ENCODE results near the gene MAP3K20.
"Not testable (repeated sequence)": the region's sequence is repeated elsewhere in the genome, so short reads cannot be mapped to it uniquely, and the experiment has no call there.

The MAP3K20 gene

GRCh38 chr2:173164396-173164795 lies 88.8 kb downstream of the MAP3K20 start:
- H3K9me3 Mint-ChIP-seq, result no peaks in the 10 kb centered on the region
- H3K4me3 Mint-ChIP-seq, result no peak overlapping the region
- DNase-seq (ENCODE audit: low spot score in 2 of 2), result no peak
- ATAC-seq (replicated peaks; ENCODE audit: extremely low read depth, poor library complexity, severe bottlenecking), result no peak
- peaks cover 1% of the 10 kb centered on the region for H3K36me3 Mint-ChIP-seq (ENCODE audit: insufficient read depth)
- no peaks in the 10 kb centered on the region for H3K27me3 Mint-ChIP-seq
- no peaks in the 10 kb centered on the region for H3K4me1 Mint-ChIP-seq
- H3K27ac Mint-ChIP-seq (ENCODE audit: low read depth), result no peak overlapping the region

DNA sequence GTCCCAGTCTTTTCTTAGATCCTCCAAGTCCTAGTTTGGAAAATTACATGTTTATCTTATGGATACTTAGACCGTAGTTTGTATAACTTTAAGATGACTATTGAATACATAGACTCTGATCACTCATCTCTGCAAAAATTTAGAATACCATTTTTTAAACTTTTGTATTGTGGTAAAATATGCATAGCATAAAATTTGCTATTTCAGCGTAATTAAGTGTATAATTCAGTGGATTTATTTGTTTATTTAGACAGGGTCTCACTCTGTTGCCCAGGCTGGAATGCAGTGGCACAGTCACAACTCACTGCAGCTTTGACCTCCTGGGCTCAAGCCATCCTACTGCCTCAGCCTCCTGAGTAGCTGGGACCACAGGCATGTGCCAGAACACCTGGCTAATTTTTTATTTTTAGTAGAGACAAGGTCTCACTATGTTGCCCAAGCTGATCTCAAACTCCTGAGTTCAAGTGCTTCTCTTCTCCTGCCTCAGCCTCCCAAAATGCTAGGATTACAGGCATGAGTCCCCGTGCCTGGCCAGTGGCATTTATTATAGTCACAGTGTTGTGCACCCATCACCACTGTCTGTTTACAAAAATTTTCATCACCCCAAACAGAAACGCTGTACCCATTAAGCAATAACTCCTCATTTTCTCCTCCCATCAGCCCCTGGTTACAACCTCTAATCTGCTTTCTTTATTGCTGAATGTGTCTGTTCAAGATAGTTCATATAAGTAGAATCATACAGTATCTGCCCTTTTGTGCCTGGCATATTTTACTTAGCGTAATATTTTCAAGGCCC lies 90.0 kb downstream of the MAP3K20 start:
- Mint-ChIP-seq H3K36me3 (ENCODE audit: insufficient read depth) (peaks cover 1% of the 10 kb centered on the region), H3K27me3 (no peaks in the 10 kb centered on the region), H3K4me1 (no peaks in the 10 kb centered on the region), H3K4me3 (no peak overlapping the region), H3K27ac (ENCODE audit: low read depth) (no peak overlapping the region), H3K9me3 (no peaks in the 10 kb centered on the region)
- no peak for ATAC-seq (replicated peaks; ENCODE audit: extremely low read depth, poor library complexity, severe bottlenecking)
- no peak for DNase-seq (ENCODE audit: low spot score in 2 of 2)

DNA sequence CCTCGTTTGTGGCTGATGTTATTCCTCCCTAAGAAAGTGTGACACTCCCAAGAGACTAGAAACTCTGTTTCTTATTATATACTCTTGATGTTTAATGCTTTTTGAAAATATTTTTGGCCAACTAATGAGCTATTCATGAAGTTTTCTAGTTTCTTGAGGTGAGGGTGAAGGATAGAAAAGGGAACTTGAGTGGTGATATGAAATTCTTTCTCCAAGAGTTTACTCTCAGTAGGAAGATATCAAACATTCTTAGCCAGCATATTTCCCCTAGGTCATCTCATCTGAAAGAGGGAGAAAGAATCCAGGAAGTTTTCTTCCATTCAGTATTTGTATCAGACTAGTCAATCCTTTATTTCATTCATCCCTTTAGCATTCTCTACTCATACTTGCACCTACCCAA lies 95.7 kb downstream of the MAP3K20 start:
- H3K27me3 Mint-ChIP-seq, result no peaks in the 10 kb centered on the region
- no peaks in the 10 kb centered on the region for H3K9me3 Mint-ChIP-seq
- no peaks in the 10 kb centered on the region for H3K4me1 Mint-ChIP-seq
- H3K27ac Mint-ChIP-seq (ENCODE audit: low read depth), result no peak overlapping the region
- ATAC-seq (replicated peaks; ENCODE audit: extremely low read depth, poor library complexity, severe bottlenecking), result no peak
- no peak for DNase-seq (ENCODE audit: low spot score in 2 of 2)
- no peak overlapping the region for H3K4me3 Mint-ChIP-seq
- H3K36me3 Mint-ChIP-seq (ENCODE audit: insufficient read depth), result no peaks in the 10 kb centered on the region

- ATAC-seq (replicated peaks; ENCODE audit: extremely low read depth, poor library complexity, severe bottlenecking), result no peak
- H3K27ac Mint-ChIP-seq (ENCODE audit: low read depth), result no peak overlapping the region
- H3K27me3 Mint-ChIP-seq, result no peaks in the 10 kb centered on the region
- H3K36me3 Mint-ChIP-seq (ENCODE audit: insufficient read depth), result no peaks in the 10 kb centered on the region
- no peaks in the 10 kb centered on the region for H3K9me3 Mint-ChIP-seq
- H3K4me3 Mint-ChIP-seq, result no peak overlapping the region
- H3K4me1 Mint-ChIP-seq, result no peaks in the 10 kb centered on the region
- no peak for DNase-seq (ENCODE audit: low spot score in 2 of 2)
Measured at GRCh38 chr2:173171924-173172643, 96.4 kb downstream of the MAP3K20 start.

GRCh38 chr2:173174339-173174738 lies 98.7 kb downstream of the MAP3K20 start:
- H3K36me3 Mint-ChIP-seq (ENCODE audit: insufficient read depth); H3K4me1 Mint-ChIP-seq; ATAC-seq (replicated peaks; ENCODE audit: extremely low read depth, poor library complexity, severe bottlenecking); DNase-seq (ENCODE audit: low spot score in 2 of 2); H3K27ac Mint-ChIP-seq (ENCODE audit: low read depth); H3K27me3 Mint-ChIP-seq; H3K9me3 Mint-ChIP-seq; H3K4me3 Mint-ChIP-seq: not testable (repeated sequence)

DNA sequence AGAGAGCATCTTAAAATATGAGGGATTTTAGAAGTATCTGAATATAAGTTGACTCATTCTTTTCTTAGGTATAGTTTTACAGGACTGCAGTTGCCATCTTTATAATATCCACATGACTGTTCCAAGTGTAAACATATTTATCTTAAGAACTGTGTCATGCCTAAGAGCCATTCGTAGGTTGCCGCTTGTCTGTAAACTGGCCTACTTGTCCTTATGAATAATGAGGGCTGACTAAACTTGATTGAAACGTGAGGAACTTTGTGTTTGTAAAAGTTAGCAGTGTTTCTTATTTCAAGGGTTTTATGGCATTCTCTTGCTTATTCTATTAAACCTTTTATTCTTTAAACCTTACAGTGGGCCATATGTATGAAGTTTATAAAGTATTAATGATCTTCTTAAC lies 99.6 kb downstream of the MAP3K20 start:
- Mint-ChIP-seq H3K9me3 (no peaks in the 10 kb centered on the region), H3K27ac (ENCODE audit: low read depth) (no peak overlapping the region), H3K36me3 (ENCODE audit: insufficient read depth) (no peaks in the 10 kb centered on the region), H3K4me3 (no peak overlapping the region), H3K4me1 (no peaks in the 10 kb centered on the region), H3K27me3 (no peaks in the 10 kb centered on the region)
- ATAC-seq (replicated peaks; ENCODE audit: extremely low read depth, poor library complexity, severe bottlenecking) (no peak), DNase-seq (ENCODE audit: low spot score in 2 of 2) (no peak)

DNA sequence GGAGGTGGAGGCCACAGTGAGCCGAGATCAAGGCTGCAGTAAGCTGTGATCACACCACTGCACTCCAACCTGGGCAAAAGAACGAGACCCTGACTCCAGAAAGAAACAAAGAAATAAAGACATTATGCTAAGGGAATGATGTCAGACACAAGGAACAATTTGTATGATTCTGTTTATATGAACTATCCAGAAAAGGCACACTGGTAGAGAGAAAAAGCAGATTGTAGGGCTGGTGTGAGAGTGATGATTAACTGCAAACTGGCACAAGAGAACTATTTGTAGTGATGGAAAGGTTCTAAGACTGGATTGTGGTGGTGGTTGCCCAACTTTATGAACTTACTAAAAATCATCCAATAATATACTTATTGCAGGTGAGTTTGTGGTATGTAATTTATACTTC lies 106.3 kb downstream of the MAP3K20 start:
- Mint-ChIP-seq H3K27ac (ENCODE audit: low read depth) (no peak overlapping the region), H3K9me3 (no peaks in the 10 kb centered on the region), H3K36me3 (ENCODE audit: insufficient read depth) (no peaks in the 10 kb centered on the region), H3K27me3 (no peaks in the 10 kb centered on the region), H3K4me3 (no peak overlapping the region), H3K4me1 (no peaks in the 10 kb centered on the region)
- DNase-seq (ENCODE audit: low spot score in 2 of 2), result no peak
- no peak for ATAC-seq (replicated peaks; ENCODE audit: extremely low read depth, poor library complexity, severe bottlenecking)

GRCh38 chr2:173184031-173185004 lies 108.7 kb downstream of the MAP3K20 start:
- ATAC-seq (replicated peaks; ENCODE audit: extremely low read depth, poor library complexity, severe bottlenecking), result no peak
- Mint-ChIP-seq H3K36me3 (ENCODE audit: insufficient read depth) (no peaks in the 10 kb centered on the region), H3K4me3 (no peak overlapping the region), H3K27me3 (no peaks in the 10 kb centered on the region), H3K4me1 (no peaks in the 10 kb centered on the region), H3K27ac (ENCODE audit: low read depth) (no peak overlapping the region), H3K9me3 (no peaks in the 10 kb centered on the region)
- DNase-seq (ENCODE audit: low spot score in 2 of 2), result no peak

- H3K36me3 Mint-ChIP-seq (ENCODE audit: insufficient read depth), result no peaks in the 10 kb centered on the region
- ATAC-seq (replicated peaks; ENCODE audit: extremely low read depth, poor library complexity, severe bottlenecking), result no peak
- no peak overlapping the region for H3K27ac Mint-ChIP-seq (ENCODE audit: low read depth)
- no peaks in the 10 kb centered on the region for H3K9me3 Mint-ChIP-seq
- no peak for DNase-seq (ENCODE audit: low spot score in 2 of 2)
- no peak overlapping the region for H3K4me3 Mint-ChIP-seq
- H3K27me3 Mint-ChIP-seq, result no peaks in the 10 kb centered on the region
- no peaks in the 10 kb centered on the region for H3K4me1 Mint-ChIP-seq
Measured at GRCh38 chr2:173185437-173185836, 109.8 kb downstream of the MAP3K20 start.

DNA sequence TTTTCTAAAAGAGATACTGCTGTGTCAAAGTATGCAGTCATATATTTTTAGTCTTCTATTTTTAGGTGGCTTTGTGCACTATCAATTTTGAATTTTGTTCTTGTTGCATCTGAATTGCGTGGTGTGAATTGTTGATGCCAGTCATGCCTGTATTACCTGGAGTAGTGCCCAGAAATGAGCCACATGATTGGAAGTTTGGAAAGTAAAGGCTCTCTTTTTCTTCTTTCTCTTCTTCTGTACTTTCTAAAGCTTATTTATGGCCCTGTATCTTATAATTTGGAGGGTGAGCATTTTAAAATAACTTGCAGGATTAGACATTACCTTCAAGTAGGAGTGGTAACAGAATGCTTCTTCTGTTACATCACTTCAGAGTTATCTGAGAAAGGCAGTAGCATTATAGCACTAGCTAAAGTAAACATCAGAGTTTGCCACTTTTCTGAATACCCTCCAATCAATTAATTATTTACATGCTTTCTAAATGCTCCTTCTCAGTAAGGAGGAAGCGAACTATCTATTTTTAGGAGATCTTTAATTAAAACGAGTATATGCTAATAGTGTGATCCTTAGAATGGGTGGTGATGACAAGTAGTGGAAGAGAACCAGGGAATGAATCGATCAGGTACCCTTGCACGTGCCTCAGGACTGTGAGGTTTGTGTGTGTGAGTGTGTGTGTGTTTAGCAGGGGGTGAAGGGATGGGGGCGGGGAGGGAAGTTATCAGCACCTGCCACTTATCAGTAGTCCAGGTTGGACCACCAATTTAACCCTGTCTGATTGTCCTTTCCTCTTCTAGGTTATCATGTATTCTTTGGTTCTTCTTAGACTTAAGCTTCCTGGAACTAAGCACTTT lies 112.5 kb downstream of the MAP3K20 start:
- Mint-ChIP-seq H3K9me3 (no peaks in the 10 kb centered on the region), H3K4me1 (no peaks in the 10 kb centered on the region), H3K27me3 (no peaks in the 10 kb centered on the region), H3K4me3 (no peak overlapping the region), H3K36me3 (ENCODE audit: insufficient read depth) (no peaks in the 10 kb centered on the region), H3K27ac (ENCODE audit: low read depth) (no peak overlapping the region)
- no peak for ATAC-seq (replicated peaks; ENCODE audit: extremely low read depth, poor library complexity, severe bottlenecking)
- DNase-seq (ENCODE audit: low spot score in 2 of 2), result no peak

GRCh38 chr2:173191601-173192000 lies 116.0 kb downstream of the MAP3K20 start:
- Mint-ChIP-seq H3K4me1 (no peaks in the 10 kb centered on the region), H3K27ac (ENCODE audit: low read depth) (no peak overlapping the region), H3K4me3 (no peak overlapping the region), H3K27me3 (no peaks in the 10 kb centered on the region), H3K9me3 (no peaks in the 10 kb centered on the region), H3K36me3 (ENCODE audit: insufficient read depth) (no peaks in the 10 kb centered on the region)
- no peak for DNase-seq (ENCODE audit: low spot score in 2 of 2)
- no peak for ATAC-seq (replicated peaks; ENCODE audit: extremely low read depth, poor library complexity, severe bottlenecking)

- no peaks in the 10 kb centered on the region for H3K36me3 Mint-ChIP-seq (ENCODE audit: insufficient read depth)
- no peaks in the 10 kb centered on the region for H3K27me3 Mint-ChIP-seq
- H3K9me3 Mint-ChIP-seq, result no peaks in the 10 kb centered on the region
- ATAC-seq (replicated peaks; ENCODE audit: extremely low read depth, poor library complexity, severe bottlenecking) (no peak), DNase-seq (ENCODE audit: low spot score in 2 of 2) (no peak)
- no peak overlapping the region for H3K4me3 Mint-ChIP-seq
- no peaks in the 10 kb centered on the region for H3K4me1 Mint-ChIP-seq
- no peak overlapping the region for H3K27ac Mint-ChIP-seq (ENCODE audit: low read depth)
Measured at GRCh38 chr2:173192071-173192470, 116.4 kb downstream of the MAP3K20 start.
